Karpas-422 (cell line): ENCODE data around the gene NEK1. TPM values are rescaled to one million over a fixed set of nuclear protein-coding genes. Genes with fewer than 3 reads are reported as not detected.

Experiments
- DNase-seq: peaks from one replicate; pipeline ENCODE4 v3.0.0-alpha.2; 2015
- H2AFZ ChIP-seq: fragments of 200-600 bp; sonication (generic); 2 replicates; pipeline ENCODE4 v1.6.1; 2014; ENCODE audit warnings: antibody characterized with exemption, low read length, mixed read lengths
- H3K27ac ChIP-seq: fragments of 200-600 bp; sonication (generic); 2 replicates; pipeline ENCODE4 v1.5.1; 2014; ENCODE audit warnings: mild to moderate bottlenecking, low read length, moderate library complexity
- H3K27me3 ChIP-seq: fragments of 200-600 bp; sonication (generic); 2 replicates; pipeline ENCODE4 v1.6.1; 2014; ENCODE audit warnings: low read length, mixed read lengths
- H3K36me3 ChIP-seq: fragments of 200-600 bp; sonication (generic); 2 replicates; pipeline ENCODE4 v1.6.1; 2014; ENCODE audit warnings: low read length, mixed read lengths; ENCODE audit not compliant: insufficient read depth
- H3K4me1 ChIP-seq: fragments of 200-600 bp; sonication (generic); 2 replicates; pipeline ENCODE4 v1.6.1; 2014; ENCODE audit warnings: mild to moderate bottlenecking, low read length, mixed read lengths
- H3K4me2 ChIP-seq: fragments of 200-600 bp; sonication (generic); 2 replicates; pipeline ENCODE4 v1.6.1; 2014; ENCODE audit warnings: low read length, low read depth, mild to moderate bottlenecking; ENCODE audit not compliant: poor library complexity, severe bottlenecking
- H3K4me3 ChIP-seq: fragments of 200-600 bp; sonication (generic); 2 replicates; pipeline ENCODE4 v1.5.1; 2014; ENCODE audit warnings: mild to moderate bottlenecking, antibody characterized with exemption, low read length, mixed read lengths
- H3K79me2 ChIP-seq: fragments of 200-600 bp; sonication (generic); 2 replicates; pipeline ENCODE4 v1.6.1; 2014; ENCODE audit warnings: mild to moderate bottlenecking, low read length, mixed read lengths
- H3K9ac ChIP-seq: fragments of 200-600 bp; sonication (generic); 2 replicates; pipeline ENCODE4 v1.6.0; 2014; ENCODE audit warnings: low read length
- H3K9me2 ChIP-seq: fragments of 200-600 bp; sonication (generic), shearing (Covaris generic); replicated peaks from 2 replicates; pipeline ENCODE4 v1.6.0; 2014; ENCODE audit warnings: mild to moderate bottlenecking, low read length, moderate library complexity; ENCODE audit not compliant: insufficient read depth
- H3K9me3 ChIP-seq: fragments of 300-700, 200-600 bp; sonication (generic); 2 replicates; pipeline ENCODE4 v1.6.1; 2014; ENCODE audit warnings: low read length, mixed read lengths
- H4K20me1 ChIP-seq: fragments of 200-600 bp; sonication (generic); 2 replicates; pipeline ENCODE4 v1.6.1; 2014; ENCODE audit warnings: mild to moderate bottlenecking, antibody characterized with exemption, low read length, low read depth; ENCODE audit not compliant: insufficient read depth
- total RNA-seq: library from RNA; depleted of rRNA; stranded (reverse); fragments of >200 nt; shearing (Covaris generic); gene quantifications from 2 replicates; pipeline ENCODE4 v1.2.3, GENCODE V29; 2014; ENCODE audit warnings: low replicate concordance

Gene NEK1
- total RNA-seq, 1 experiment from 2014 or later = 9.4 TPM

GRCh38 chr4:169655401-169655800, 43.0 kb upstream of the NEK1 start:
- H3K4me2 ChIP-seq = no peak overlapping the region
- no peak for DNase-seq
- H3K9ac ChIP-seq = no peak overlapping the region
- no peak overlapping the region for H3K27ac ChIP-seq
- H3K79me2 ChIP-seq = peaks cover 78% of the 10 kb centered on the region
- H4K20me1 ChIP-seq = no peaks in the 10 kb centered on the region
- no peak overlapping the region for H3K4me3 ChIP-seq
- H3K27me3 ChIP-seq = no peaks in the 10 kb centered on the region
- H3K9me2 ChIP-seq = no peaks in the 10 kb centered on the region
- H3K4me1 ChIP-seq = peaks cover 59% of the 10 kb centered on the region
- no peaks in the 10 kb centered on the region for H3K9me3 ChIP-seq
- H2AFZ ChIP-seq = no peak overlapping the region
- H3K36me3 ChIP-seq = peaks cover 8% of the 10 kb centered on the region; the same call in 1 of the 2 replicates

GRCh38 chr4:169652535-169652934, 40.2 kb upstream of the NEK1 start:
- peaks cover 51% of the 10 kb centered on the region for H3K4me1 ChIP-seq
- no peak for DNase-seq
- no peaks in the 10 kb centered on the region for H3K27me3 ChIP-seq
- H3K36me3 ChIP-seq = peaks cover 8% of the 10 kb centered on the region; the same call in 1 of the 2 replicates
- H4K20me1 ChIP-seq = no peaks in the 10 kb centered on the region
- H3K9me3 ChIP-seq = no peaks in the 10 kb centered on the region
- H3K79me2 ChIP-seq = peaks cover 95% of the 10 kb centered on the region
- no peaks in the 10 kb centered on the region for H3K9me2 ChIP-seq
- H3K9ac ChIP-seq = no peak overlapping the region
- 0 out of 2 replicates have a peak overlapping the region, but pooled peaks have one; percentile 4 for H3K27ac ChIP-seq
- no peak overlapping the region for H2AFZ ChIP-seq
- H3K4me2 ChIP-seq = no peak overlapping the region
- no peak overlapping the region for H3K4me3 ChIP-seq

GRCh38 chr4:169650227-169650936, 38.0 kb upstream of the NEK1 start:
- Histone ChIP-seq H3K4me1 (peaks cover 36% of the 10 kb centered on the region), H3K27me3 (no peaks in the 10 kb centered on the region), H2AFZ (no peak overlapping the region), H3K9ac (no peak overlapping the region), H3K4me2 (no peak overlapping the region), H3K79me2 (peaks cover 91% of the 10 kb centered on the region), H4K20me1 (no peaks in the 10 kb centered on the region), H3K4me3 (no peak overlapping the region), H3K9me2 (no peaks in the 10 kb centered on the region), H3K27ac (no peak overlapping the region), H3K36me3 (peaks cover 12% of the 10 kb centered on the region; the same call in 1 of the 2 replicates), H3K9me3 (no peaks in the 10 kb centered on the region)
- no peak for DNase-seq

GRCh38 chr4:169649545-169650226, 37.3 kb upstream of the NEK1 start:
- no peak for DNase-seq
- H3K4me1 ChIP-seq = peaks cover 36% of the 10 kb centered on the region
- no peaks in the 10 kb centered on the region for H3K9me3 ChIP-seq
- H3K27me3 ChIP-seq = no peaks in the 10 kb centered on the region
- no peak overlapping the region for H3K4me3 ChIP-seq
- no peaks in the 10 kb centered on the region for H4K20me1 ChIP-seq
- no peak overlapping the region for H3K27ac ChIP-seq
- no peak overlapping the region for H3K4me2 ChIP-seq
- peaks cover 12% of the 10 kb centered on the region; the same call in 1 of the 2 replicates for H3K36me3 ChIP-seq
- no peak overlapping the region for H2AFZ ChIP-seq
- no peak overlapping the region for H3K9ac ChIP-seq
- peaks cover 92% of the 10 kb centered on the region for H3K79me2 ChIP-seq
- no peaks in the 10 kb centered on the region for H3K9me2 ChIP-seq

GRCh38 chr4:169645627-169646026, 33.2 kb upstream of the NEK1 start:
- Histone ChIP-seq H3K36me3 (0 out of 2 replicates have a peak, but pooled peaks cover 4% of the 10 kb centered on the region), H3K4me3 (no peak overlapping the region), H4K20me1 (no peaks in the 10 kb centered on the region), H3K79me2 (peaks cover 69% of the 10 kb centered on the region), H3K9ac (no peak overlapping the region), H3K4me2 (no peak overlapping the region), H3K27me3 (no peaks in the 10 kb centered on the region), H3K27ac (no peak overlapping the region), H3K9me3 (no peaks in the 10 kb centered on the region), H3K9me2 (no peaks in the 10 kb centered on the region), H3K4me1 (peaks cover 12% of the 10 kb centered on the region), H2AFZ (no peak overlapping the region)
- no peak for DNase-seq

GRCh38 chr4:169644802-169645201, 32.4 kb upstream of the NEK1 start:
- Histone ChIP-seq H3K36me3 (peaks cover 4% of the 10 kb centered on the region; the same call in 1 of the 2 replicates), H3K4me2 (no peak overlapping the region), H3K79me2 (peaks cover 69% of the 10 kb centered on the region), H3K27ac (no peak overlapping the region), H3K9ac (no peak overlapping the region), H3K9me2 (no peaks in the 10 kb centered on the region), H3K4me3 (no peak overlapping the region), H3K4me1 (peaks cover 4% of the 10 kb centered on the region), H4K20me1 (no peaks in the 10 kb centered on the region), H2AFZ (no peak overlapping the region), H3K9me3 (no peaks in the 10 kb centered on the region), H3K27me3 (no peaks in the 10 kb centered on the region)
- DNase-seq = no peak

- H3K9ac ChIP-seq = no peak overlapping the region
- peaks cover 11% of the 10 kb centered on the region; the same call in 1 of the 2 replicates for H3K36me3 ChIP-seq
- no peaks in the 10 kb centered on the region for H4K20me1 ChIP-seq
- peaks cover 68% of the 10 kb centered on the region for H3K79me2 ChIP-seq
- H3K4me1 ChIP-seq = no peaks in the 10 kb centered on the region
- H3K27ac ChIP-seq = no peak overlapping the region
- H3K27me3 ChIP-seq = no peaks in the 10 kb centered on the region
- H2AFZ ChIP-seq = no peak overlapping the region
- DNase-seq = no peak
- no peaks in the 10 kb centered on the region for H3K9me2 ChIP-seq
- H3K4me3 ChIP-seq = no peak overlapping the region
- no peak overlapping the region for H3K4me2 ChIP-seq
- H3K9me3 ChIP-seq = no peaks in the 10 kb centered on the region
These were observed 28.0 kb upstream of the NEK1 start for GRCh38 chr4:169640261-169640870.

GRCh38 chr4:169634975-169635374, 22.6 kb upstream of the NEK1 start:
- H3K27ac ChIP-seq = no peak overlapping the region
- H3K79me2 ChIP-seq = peaks cover 85% of the 10 kb centered on the region
- no peaks in the 10 kb centered on the region for H3K9me3 ChIP-seq
- no peaks in the 10 kb centered on the region for H3K4me1 ChIP-seq
- H3K36me3 ChIP-seq = peaks cover 11% of the 10 kb centered on the region; the same call in 1 of the 2 replicates
- H3K27me3 ChIP-seq = no peaks in the 10 kb centered on the region
- H3K9me2 ChIP-seq = no peaks in the 10 kb centered on the region
- no peak overlapping the region for H3K4me3 ChIP-seq
- no peak overlapping the region for H3K9ac ChIP-seq
- no peak overlapping the region for H3K4me2 ChIP-seq
- H2AFZ ChIP-seq = no peak overlapping the region
- DNase-seq = no peak
- H4K20me1 ChIP-seq = no peaks in the 10 kb centered on the region
